Measurements from ENCODE around the gene ARHGAP11A. TPM values are rescaled to one million over a fixed set of nuclear protein-coding genes. Genes with fewer than 3 reads are reported as not detected.
A peak's percentile ranks its signal among the peaks of the same experiment; 100 is the strongest.

Gene ARHGAP11A
- total RNA-seq, 2 donors from 2014 or later: 0.33 to 1.6 TPM

DNA sequence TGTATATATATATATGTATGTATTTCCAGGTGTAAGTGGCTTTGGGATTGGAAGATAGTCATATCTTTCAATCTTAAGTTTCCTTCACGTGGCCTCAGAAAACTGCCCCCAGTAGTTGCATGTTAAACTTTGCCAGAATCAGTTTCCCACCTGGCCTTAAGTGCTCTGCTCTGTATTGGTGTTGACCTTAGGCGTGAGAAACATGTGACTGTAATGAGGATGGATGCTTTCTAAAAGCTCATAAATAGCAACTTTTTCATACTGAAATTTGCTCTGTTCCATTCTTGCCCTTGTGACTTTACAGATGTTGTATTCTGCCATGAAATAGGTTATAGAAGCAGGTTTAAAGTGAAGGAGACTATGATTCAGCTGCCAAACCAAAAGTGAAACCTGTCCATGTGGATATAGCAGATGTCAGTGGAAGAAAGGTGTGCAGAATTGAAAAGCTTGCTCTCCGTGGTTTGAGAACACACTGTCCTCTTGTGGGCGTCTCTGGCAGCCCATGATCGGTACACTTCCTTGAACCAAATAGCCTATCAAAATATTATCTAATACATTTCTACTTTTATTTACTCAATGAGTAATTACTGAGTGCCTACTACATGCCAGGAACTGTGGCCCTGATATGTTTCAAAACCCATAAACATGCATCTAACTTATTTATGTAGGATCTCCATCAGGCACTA lies 42.0 kb downstream of the ARHGAP11A start:
- TF ChIP-seq, protein P1, sequence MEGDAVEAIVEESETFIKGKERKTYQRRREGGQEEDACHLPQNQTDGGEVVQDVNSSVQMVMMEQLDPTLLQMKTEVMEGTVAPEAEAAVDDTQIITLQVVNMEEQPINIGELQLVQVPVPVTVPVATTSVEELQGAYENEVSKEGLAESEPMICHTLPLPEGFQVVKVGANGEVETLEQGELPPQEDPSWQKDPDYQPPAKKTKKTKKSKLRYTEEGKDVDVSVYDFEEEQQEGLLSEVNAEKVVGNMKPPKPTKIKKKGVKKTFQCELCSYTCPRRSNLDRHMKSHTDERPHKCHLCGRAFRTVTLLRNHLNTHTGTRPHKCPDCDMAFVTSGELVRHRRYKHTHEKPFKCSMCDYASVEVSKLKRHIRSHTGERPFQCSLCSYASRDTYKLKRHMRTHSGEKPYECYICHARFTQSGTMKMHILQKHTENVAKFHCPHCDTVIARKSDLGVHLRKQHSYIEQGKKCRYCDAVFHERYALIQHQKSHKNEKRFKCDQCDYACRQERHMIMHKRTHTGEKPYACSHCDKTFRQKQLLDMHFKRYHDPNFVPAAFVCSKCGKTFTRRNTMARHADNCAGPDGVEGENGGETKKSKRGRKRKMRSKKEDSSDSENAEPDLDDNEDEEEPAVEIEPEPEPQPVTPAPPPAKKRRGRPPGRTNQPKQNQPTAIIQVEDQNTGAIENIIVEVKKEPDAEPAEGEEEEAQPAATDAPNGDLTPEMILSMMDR (IDR thresholded peaks at IDR 0.05): peak; percentile 19 to 71 (median 58)
- TF ChIP-seq POLR2A (IDR thresholded peaks at IDR 0.05): no peak
- intact Hi-C loops (cut with DNase I): no loop called here
- Histone ChIP-seq H3K27me3 (no peaks in the 10 kb centered on the region), H3K36me3 (replicated peaks in 1 of 2; ENCODE audit: insufficient read depth in 1 of 2, low read depth in 2 of 2) (no peaks in the 10 kb centered on the region), H3K4me1 (peaks cover 73% of the 10 kb centered on the region), H3K27ac (peak overlapping the region; percentile 53 to 86 (median 77)), H3K4me3 (no peak overlapping the region), H3K9me3 (no peaks in the 10 kb centered on the region)
- 10 to 19% methylated on average over 5 of the region's 5 CpGs for WGBS, 2 donors
- DNase-seq: peak; percentile 70 to 89 (median 80)
- ATAC-seq: peak; percentile 93

DNA sequence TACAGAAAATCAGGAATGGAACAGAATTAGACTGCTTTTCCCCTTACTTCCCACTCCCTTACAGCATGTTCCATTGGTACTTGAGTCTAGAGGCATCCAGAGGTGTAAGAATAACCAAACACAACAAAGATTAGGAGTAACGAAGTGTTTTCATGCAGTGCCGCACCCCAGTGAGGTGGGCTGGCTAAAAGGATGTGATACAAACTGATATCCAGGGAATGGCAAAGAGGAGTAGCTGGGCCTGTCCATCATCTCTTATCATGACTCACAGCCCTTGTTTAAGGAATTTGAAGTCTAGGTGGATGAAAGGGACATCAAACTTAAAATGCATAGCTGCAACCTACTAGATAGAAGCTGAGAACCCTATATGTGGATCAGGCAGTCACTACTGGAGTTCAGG lies 42.6 kb downstream of the ARHGAP11A start:
- no peak overlapping the region for H3K4me3 ChIP-seq
- H3K27me3 ChIP-seq: no peaks in the 10 kb centered on the region
- no peak for DNase-seq
- no peaks in the 10 kb centered on the region for H3K36me3 ChIP-seq (replicated peaks in 1 of 2; ENCODE audit: insufficient read depth in 1 of 2, low read depth in 2 of 2)
- TF ChIP-seq, protein P1 (IDR thresholded peaks at IDR 0.05): no peak
- TF ChIP-seq POLR2A (IDR thresholded peaks at IDR 0.05): no peak
- no peaks in the 10 kb centered on the region for H3K9me3 ChIP-seq
- intact Hi-C loops (cut with DNase I): no loop called here
- peak; percentile 20 for ATAC-seq
- peaks cover 71% of the 10 kb centered on the region for H3K4me1 ChIP-seq
- peak overlapping the region; percentile 53 to 86 (median 77) for H3K27ac ChIP-seq
- WGBS, 2 donors: 50 to 65% methylated on average over 2 of the region's 2 CpGs

DNA sequence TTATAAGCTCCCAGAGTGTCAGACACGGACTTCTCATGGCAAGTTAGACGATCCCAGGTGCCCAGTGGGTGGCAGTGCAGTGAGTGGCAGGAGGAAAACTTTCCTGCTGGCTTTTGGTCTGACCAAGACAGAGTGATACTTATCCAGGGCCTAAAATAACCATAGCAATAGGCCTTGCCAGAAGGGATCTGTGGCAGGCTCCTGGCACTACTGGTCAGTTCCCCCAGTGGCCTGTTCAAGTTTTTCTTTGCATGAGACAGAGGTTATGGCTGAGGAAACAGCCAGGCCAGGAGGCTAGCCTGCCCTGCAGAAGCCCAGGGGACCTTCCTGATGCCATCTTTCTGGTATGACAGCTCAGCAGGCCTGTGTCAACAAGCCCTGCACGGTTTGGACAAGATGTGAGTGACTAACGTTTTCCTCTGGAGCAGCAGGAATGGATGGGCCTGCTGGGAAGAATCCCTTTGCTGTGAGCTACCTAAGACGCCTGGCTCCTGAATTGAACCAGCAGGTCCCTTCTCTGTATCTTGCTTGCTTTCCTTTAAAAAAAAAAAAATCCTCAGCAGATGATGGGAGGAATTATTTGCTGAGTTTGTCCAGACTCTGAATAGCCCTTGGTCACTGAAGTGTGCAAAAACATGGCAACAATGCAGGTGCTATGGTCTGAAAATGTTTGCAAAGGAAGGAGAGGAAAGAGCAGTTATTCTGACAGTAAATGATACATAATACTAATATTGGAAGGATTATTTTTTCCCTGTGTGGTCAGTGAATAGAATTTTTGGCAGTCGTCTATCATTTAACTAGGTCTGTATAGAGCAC lies 44.2 kb downstream of the ARHGAP11A start:
- WGBS, 2 donors: 35 to 48% methylated on average over 6 of the region's 6 CpGs
- Histone ChIP-seq H3K27ac (peak overlapping the region in 3 of 4 donors; percentile 69 to 86 (median 85)), H3K36me3 (replicated peaks in 1 of 2; ENCODE audit: insufficient read depth in 1 of 2, low read depth in 2 of 2) (no peaks in the 10 kb centered on the region), H3K4me1 (peaks cover 63% of the 10 kb centered on the region), H3K4me3 (no peak overlapping the region), H3K9me3 (no peaks in the 10 kb centered on the region), H3K27me3 (no peaks in the 10 kb centered on the region)
- intact Hi-C loops (cut with DNase I): no loop called here
- peak in 3 of 4 donors; percentile 25 to 50 (median 37) for DNase-seq
- TF ChIP-seq, protein P1 (IDR thresholded peaks at IDR 0.05): no peak
- TF ChIP-seq POLR2A (IDR thresholded peaks at IDR 0.05): no peak
- ATAC-seq: no peak

DNA sequence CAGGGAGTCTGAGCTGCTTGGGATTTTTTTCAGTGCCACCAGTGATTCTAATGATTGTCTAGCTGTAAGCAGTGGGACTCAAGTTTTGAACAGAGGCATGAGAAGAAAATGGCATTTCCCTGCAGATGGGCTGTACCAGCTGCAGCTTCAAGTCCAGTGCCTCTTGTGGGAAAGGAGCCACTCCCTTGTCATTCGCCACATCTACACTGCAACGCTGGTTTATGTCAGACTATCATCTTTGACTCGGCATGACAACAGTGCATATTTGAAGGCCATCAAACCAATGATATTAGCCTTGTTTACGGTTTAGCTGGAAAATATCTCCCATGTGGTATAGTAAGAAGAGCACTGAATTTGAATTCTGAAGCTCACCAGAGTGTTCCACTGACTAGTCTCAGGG lies 48.4 kb downstream of the ARHGAP11A start:
- DNase-seq (no peak), ATAC-seq (no peak)
- TF ChIP-seq POLR2A (IDR thresholded peaks at IDR 0.05): no peak
- TF ChIP-seq, protein P1 (IDR thresholded peaks at IDR 0.05): no peak
- Histone ChIP-seq H3K27me3 (no peaks in the 10 kb centered on the region), H3K36me3 (replicated peaks in 1 of 2; ENCODE audit: insufficient read depth in 1 of 2, low read depth in 2 of 2) (no peaks in the 10 kb centered on the region), H3K4me3 (no peak overlapping the region), H3K9me3 (no peaks in the 10 kb centered on the region), H3K4me1 (peaks cover 28% of the 10 kb centered on the region), H3K27ac (no peak overlapping the region)
- WGBS, 2 donors: 61 to 87% methylated on average over 4 of the region's 4 CpGs
- intact Hi-C loops (cut with DNase I): no loop called here

Measured in body of pancreas (tissue), 4 donors.